SK-N-MC (cell line): ENCODE results near the gene CACNA1A.

Experiments
- EZH2 ChIP-seq: fragments of 200-600 bp; sonication (generic); IDR thresholded peaks from one replicate; pipeline ENCODE4 v1.6.1; 2017; ENCODE audit warnings: antibody characterized with exemption
- POLR2AphosphoS5 ChIP-seq: IDR thresholded peaks from 2 replicates; pipeline ENCODE4 v1.6.1; 2012; ENCODE audit warnings: mild to moderate bottlenecking, low read depth, low read length, borderline replicate concordance

GRCh38 chr19:13255041-13255718 lies 251.1 kb downstream of the CACNA1A start:
- TF ChIP-seq EZH2 (no peak), POLR2AphosphoS5 (no peak)
